Astrocyte of the spinal cord (primary cell): ENCODE measurements around the gene SLC35A2.
A peak's percentile ranks its signal among the peaks of the same experiment; 100 is the strongest.

Experiments
- DNase-seq: peaks from one replicate; pipeline ENCODE4 v3.0.0; 2011; ENCODE audit warnings: low read depth, low spot score
- H3K4me3 ChIP-seq: 2 replicates; pipeline ENCODE4 v1.5.1; 2011; ENCODE audit warnings: low read depth, mild to moderate bottlenecking, low read length, moderate library complexity
- in situ Hi-C: cut with HindIII; loops from 2 replicates; pipeline ENCODE4 v1.10.0; 2017; ENCODE audit warnings: low sequenced_read_pairs
- TF ChIP-seq, protein P1 (sequence below): IDR thresholded peaks from 2 replicates; pipeline ENCODE4 v1.5.1; 2012; ENCODE audit warnings: low read depth, mild to moderate bottlenecking, low read length, inconsistent platforms

The SLC35A2 gene

DNA sequence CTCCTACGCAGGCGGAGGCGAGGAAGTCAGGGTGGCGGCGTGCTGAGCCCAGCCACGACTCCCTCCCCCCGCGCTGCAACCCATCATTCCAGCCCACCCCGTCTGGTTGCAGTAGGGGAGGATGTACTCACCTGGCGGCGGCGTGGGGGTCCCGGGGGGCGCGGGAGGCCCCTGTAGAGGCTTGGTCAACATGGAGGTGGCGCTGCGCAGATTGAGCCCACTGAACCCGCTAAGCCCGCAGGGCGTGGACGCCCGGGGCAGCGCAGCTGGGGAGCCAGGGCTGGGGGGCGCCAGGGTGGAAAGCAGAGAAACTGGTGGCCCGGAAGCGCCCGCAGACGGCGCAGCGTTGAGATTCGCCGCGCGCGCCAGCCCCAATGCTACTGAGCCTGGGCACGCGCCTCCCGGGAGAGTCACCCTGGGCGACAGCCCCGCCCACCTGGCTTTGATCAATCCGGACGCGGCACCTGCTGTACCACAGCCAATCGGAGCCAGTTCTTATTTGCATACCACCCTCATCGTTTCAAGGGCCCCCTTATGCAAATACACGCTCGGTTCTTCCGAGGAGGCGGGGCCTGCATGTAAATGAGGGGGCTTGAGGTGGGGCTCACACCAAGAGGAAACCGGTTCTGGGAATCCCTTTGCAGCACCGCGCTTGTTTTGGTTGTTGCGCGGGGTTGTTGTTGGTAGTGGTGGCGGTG is 7.3 kb upstream of the SLC35A2 start, which contains the start of gene PIM2:
PIM2 (minus strand) TSS at position 382 of the 698 bp plus-strand sequence; CDS start at position 192, 190 bp downstream.
- DNase-seq = peak; percentile 87
- H3K4me3 ChIP-seq = peak within 1 kb of the TSS; percentile 57
- TF ChIP-seq, protein P1, sequence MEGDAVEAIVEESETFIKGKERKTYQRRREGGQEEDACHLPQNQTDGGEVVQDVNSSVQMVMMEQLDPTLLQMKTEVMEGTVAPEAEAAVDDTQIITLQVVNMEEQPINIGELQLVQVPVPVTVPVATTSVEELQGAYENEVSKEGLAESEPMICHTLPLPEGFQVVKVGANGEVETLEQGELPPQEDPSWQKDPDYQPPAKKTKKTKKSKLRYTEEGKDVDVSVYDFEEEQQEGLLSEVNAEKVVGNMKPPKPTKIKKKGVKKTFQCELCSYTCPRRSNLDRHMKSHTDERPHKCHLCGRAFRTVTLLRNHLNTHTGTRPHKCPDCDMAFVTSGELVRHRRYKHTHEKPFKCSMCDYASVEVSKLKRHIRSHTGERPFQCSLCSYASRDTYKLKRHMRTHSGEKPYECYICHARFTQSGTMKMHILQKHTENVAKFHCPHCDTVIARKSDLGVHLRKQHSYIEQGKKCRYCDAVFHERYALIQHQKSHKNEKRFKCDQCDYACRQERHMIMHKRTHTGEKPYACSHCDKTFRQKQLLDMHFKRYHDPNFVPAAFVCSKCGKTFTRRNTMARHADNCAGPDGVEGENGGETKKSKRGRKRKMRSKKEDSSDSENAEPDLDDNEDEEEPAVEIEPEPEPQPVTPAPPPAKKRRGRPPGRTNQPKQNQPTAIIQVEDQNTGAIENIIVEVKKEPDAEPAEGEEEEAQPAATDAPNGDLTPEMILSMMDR = peak; percentile 3
- in situ Hi-C loops = no loop called here

DNA sequence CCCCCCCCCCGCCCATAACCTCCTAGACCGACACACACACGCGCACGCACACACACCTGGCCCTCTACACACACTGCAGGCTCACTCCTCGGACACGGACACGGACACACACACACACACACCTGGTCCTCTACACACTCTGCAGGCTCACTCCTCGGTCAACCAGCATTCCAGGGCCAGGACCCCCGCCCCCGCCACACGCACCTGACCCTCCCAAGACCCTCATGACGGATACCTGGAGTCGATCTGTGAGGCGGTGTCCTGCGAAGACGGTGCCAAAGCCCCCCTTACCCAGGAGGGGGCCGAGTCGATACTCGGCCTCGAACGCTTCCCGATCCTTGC is 6.8 kb upstream of the SLC35A2 start:
- no peak for DNase-seq
- TF ChIP-seq, protein P1 = no peak
- peak overlapping the region; percentile 57 for H3K4me3 ChIP-seq
- in situ Hi-C loops = no loop called here

DNA sequence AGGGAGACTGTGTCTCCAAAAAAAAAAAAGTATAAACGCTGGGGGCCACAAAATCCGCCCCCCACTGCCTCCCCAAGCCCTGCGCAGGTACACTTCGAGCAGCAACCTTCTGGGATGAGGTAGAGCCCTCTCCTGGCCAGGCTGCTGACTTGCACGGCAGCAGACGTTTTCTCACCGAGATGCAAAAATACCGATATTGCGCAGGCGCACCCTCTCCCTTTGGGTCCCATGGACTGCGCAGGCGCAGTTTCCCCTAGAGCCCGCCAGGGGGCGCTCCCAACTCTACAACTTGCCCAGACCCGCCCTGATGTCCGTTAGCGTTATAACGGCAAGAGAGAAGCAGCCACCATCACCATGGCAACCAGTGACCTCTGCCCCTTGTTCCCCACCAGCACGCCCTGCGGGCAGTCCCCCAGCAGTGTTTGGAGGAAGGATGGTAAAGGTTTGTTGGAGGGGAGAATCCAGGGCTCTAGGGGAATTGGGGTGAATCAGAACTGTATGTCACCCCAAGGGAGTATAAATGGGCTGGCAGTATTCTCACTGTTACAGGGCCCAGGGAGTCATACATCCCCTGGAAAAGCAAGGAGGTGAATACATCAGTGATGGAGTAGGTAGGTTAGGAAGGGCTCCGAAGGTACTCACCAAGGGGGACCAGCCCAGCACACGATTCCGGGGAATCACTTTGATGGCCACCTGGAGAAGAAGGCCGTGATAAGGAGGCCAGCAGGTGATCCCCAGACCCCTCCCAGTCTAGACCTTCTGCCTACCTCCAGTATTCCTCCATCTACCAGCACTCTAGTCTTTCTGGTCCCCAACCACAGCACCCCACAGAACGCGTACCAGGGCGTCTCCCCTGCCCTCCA is 5.9 kb upstream of the SLC35A2 start:
- peak; percentile 90 for DNase-seq
- H3K4me3 ChIP-seq = peak overlapping the region; percentile 57
- in situ Hi-C loops = no loop called here
- TF ChIP-seq, protein P1 = peak; percentile 85

DNA sequence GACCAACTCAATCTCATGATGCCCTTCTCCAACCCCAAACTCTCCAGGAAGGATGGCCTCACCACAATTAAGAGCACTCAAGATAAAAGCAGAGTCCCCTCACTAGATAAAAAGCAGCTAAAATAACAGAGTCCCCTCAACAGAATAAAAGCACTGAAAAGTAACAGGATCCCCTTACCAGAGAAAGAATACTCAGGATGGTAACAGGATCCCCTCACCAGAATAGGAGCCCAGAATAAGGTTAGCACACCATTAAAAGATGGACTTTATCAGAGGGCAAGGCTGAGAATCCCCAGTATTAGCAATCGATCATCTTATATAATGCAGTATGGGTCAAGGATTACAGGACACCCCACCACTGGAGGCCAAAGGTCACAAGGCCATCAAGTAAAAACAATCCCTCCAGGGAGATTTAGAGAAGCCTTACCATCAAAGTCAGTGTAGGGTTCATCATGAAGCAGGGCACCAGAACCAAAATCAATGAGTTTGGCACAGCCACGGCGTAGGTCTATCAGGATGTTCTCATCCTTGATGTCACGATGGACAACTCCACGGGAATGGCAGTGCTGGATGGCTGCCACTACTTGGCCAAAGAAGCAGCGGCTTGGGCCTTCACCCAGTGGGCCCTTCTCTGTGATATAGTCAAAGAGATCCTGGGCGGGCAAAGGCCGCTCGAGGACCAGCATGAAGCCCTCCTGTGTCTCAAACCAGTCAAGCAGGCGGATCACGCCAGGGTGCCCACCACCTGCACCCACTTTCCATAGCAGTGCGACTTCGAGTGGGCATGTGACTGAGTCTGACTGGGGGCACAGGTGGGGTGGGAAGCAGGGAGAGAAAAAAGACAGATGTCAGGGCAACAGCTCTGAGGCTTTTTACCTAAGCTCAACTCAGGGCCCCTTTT is 3.4 kb upstream of the SLC35A2 start:
- H3K4me3 ChIP-seq = no peak overlapping the region
- TF ChIP-seq, protein P1 = no peak

DNA sequence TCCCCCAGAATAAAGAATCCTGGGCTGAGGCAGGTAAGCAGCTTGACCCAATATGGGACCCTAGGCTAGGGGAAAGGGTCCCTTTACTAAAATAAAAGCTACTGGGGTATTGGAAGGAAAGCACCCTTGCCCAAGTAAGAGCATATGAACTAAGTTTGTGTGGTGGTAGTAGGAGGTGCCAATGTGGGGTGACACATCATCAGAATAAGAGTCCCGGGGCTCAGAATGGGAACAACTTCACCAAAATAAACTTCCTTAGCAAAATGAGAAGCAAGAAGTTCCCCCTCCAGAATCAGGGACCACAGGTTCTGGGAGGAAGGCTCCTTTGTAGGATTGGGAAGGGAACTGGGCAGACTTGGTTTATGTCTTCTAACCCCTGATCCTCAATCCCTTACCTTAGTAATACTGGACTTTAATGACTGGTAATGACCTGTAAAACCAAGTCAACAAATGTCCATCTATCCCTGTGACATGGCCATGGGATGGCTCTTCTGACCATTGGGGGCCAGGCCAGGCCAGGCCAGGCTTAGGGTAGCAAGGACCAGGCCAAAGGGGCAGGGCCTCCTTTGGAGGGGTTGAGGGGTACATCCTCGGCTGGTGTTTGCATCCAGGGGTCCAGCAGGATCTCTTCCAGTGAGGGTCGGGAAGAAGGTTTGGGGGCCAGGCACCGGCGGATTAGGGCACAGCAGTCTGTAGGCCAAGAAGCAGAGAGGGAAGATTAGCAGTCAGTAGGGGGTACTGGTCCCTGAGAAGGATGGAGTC is 2.3 kb upstream of the SLC35A2 start:
- in situ Hi-C loops = no loop called here
- no peak for DNase-seq
- no peak overlapping the region for H3K4me3 ChIP-seq
- TF ChIP-seq, protein P1 = no peak

More for the DNA sequence above, 3.4 kb upstream of the SLC35A2 start:
- DNase-seq = no peak
- in situ Hi-C loops = no loop called here
